GM21447 (cell line): Measurements from ENCODE around the gene NINJ2.
A peak's percentile ranks its signal among the peaks of the same experiment; 100 is the strongest.
"Not testable (repeated sequence)": the region's sequence is repeated elsewhere in the genome, so short reads cannot be mapped to it uniquely, and the experiment has no call there.

Experiments used
- ATAC-seq: cut with Tn5 transposase; IDR thresholded peaks from one replicate; pipeline ENCODE4 v1.9.1; 2021; ENCODE audit not compliant: unreplicated experiment

NINJ2 gene

DNA sequence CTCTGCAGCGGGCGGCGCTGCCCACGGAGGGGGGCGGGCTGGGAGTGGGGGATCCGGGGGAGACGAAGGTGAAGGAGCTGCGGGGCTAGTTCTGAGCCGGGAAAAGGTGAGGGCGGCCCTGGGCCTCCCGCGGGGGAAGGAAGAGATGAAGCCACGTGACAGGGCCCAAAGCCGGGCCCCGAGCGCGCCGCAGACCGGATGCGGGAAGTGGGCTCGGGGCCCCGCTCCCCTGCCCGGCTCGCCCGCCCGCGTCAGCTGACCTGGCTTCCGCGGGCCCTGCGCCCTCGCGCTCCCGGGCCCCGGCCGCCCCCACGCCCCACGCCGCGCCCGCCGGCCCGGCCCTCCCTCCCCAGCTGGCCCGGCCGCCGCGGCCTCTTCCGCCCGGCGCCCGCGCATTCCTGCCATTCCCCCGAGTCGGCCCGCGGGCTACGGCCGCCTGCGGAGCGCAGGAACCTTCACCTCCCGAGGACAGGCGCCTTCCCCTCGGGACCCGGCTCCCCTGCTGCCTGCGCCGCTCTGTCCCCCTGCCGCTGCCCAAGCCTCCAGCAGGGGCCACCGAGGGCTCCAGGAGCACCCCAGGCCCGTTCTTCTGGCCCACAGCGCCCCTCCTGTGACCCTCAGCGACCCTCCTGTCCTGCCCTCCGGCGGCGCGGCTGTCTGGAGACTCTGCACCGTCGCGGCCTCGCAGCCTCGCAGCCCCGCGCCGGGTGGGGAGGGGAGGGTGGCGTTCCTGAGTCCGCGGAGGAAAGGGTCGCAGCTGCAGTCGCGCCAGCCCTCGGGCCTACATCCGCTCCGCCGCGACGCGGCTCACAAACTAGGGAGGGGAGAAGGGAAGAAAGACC lies 20.4 kb downstream of the NINJ2 start:
- ATAC-seq: peak; percentile 51

DNA sequence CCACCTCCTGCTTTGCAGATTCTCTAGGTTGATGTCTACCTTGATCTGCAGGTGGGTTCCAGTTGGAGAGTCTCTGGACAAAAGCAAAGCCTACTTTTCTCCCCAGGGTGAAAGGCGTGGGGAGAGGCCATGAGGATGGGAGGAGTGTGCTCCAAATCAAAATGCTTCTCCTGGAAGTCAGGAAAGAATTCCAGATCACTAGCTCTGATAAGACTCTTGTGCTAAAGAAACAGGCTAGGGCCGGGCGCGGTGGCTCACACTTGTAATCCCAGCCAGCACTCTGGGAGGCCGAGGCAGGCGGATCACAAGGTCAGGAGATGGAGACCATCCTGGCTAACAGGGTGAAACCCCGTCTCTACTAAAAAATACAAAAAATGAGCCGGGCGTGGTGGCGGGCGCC lies 21.9 kb downstream of the NINJ2 start:
- not testable (repeated sequence) for ATAC-seq

GRCh38 chr12:640773-641172 lies 22.5 kb downstream of the NINJ2 start:
- no peak for ATAC-seq

DNA sequence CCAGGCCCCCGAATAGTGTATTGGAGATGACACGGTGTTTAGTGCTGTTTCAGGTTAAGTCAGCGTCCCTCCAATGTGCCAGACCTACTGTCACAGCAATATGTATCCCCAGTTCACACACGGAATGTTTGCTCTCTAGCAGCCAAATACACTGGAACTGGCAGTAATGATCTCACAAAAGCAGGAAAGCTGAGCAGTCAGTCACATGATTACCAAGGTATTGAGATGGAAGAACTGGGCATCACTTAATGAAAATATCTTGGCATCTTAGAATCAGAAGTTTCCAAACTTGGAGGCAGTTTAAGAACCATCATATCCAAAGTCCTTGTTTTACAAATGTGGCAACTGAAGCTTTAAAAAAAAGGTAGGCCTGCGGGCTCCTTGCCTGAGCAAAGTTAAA lies 23.3 kb downstream of the NINJ2 start:
- no peak for ATAC-seq

DNA sequence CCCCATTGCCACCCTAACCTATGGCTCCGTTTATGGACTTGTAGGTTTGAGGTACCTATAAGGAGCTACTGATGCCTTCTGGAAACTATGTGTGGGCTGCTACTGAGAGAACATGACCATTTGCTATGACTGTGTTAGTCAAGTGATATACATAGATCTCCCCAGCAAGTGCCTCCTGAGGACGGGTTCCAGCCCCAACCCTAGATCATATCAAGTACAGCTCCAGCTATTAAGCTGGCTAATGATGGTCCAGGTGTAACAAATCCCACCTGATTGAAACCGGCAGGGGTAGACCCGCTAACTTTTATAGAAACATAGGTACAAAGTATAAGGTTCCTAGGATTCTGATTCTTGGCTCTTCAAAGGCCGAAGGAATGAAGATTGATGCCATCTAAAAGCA lies 23.7 kb downstream of the NINJ2 start:
- no peak for ATAC-seq

- no peak for ATAC-seq
Measured at GRCh38 chr12:638953-639557, 24.2 kb downstream of the NINJ2 start.

DNA sequence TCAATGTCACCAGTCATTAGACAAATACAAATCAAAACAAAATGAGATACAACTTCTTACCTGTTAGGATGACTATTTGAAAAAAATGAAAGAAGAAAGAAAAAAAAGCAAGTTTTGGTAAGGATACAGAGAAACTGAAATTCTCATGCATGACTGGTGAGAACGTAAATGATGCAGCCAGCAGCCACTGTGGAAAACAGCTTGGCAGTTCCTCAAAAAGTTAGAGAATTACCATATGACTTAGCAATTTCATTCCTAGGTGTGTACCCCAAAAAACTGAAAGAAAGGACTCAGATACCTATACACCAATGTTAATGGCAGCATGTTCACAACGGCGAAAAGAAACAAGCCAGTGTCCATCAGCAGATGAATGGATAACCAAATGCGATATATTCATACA lies 26.6 kb downstream of the NINJ2 start:
- ATAC-seq: no peak

DNA sequence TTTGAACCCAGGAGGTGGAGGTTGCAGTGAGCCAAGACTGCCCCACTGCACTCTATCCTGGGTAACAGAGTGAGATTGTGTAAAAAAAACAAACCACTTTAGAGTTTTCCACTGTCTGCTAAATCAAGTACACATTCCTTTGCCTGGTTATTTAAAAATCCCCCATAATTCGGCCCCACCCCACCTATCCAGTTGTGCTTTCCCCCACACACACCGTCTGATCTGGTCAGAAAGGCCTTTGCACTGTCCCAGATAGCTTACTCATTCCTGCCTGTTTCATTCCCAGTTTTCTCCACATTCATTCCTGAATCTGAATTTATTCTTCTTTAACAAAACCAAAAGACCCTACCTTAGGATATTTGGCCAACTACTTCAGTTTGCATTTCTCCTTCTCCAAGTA lies 29.5 kb downstream of the NINJ2 start:
- no peak for ATAC-seq

- ATAC-seq: no peak
Measured at GRCh38 chr12:632102-632696, 31.0 kb downstream of the NINJ2 start.

DNA sequence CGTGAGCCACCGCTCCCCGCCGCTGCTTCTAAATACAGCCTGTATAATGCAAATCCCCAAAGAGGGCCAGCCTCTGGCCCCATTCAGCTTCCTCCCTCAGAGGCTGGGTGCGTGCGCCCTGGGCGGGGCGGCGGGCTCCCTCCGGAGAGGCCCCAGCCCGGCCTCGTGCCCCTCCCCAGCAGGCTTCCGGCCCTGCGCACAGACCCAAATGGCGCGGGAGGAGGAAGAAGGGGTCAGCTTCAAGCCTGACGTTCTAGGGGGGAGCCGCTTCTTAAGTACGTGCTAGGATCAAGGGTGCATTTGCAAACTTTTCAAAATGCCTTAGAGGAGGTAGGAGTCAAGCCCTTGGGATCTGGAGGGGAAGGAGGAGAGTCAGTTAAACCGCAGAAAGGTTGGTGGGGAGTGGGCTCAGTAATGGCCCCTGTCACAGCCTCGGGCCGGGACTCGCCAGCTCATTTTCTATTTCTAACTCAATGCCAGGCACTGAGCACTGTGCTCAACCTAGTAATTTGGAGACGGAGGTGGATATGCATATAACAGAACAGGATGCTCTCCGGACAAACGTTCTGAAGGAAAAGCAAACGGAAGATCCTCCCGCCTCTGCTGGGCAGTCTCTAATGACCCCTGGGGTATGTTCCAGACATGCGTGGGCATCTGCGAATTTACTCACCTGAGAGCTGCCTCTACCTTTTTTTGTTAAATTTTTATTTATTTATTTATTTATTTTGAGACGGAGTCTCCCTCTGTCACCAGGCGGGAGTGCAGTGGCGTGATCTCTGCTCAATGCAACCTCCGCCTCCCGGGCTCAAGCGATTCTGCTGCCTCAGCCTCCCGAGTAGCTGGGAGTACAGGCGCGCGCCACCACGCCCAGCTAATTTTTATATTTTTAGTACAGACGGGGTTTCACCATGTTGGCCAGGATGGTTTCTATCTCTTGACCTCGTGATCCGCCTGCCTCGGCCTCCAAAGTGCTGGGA lies 32.3 kb downstream of the NINJ2 start:
- ATAC-seq: peak; percentile 90

GRCh38 chr12:628742-629078 lies 34.5 kb downstream of the NINJ2 start:
- ATAC-seq: not testable (repeated sequence)

GRCh38 chr12:627863-628741 lies 35.1 kb downstream of the NINJ2 start:
- ATAC-seq: no peak

DNA sequence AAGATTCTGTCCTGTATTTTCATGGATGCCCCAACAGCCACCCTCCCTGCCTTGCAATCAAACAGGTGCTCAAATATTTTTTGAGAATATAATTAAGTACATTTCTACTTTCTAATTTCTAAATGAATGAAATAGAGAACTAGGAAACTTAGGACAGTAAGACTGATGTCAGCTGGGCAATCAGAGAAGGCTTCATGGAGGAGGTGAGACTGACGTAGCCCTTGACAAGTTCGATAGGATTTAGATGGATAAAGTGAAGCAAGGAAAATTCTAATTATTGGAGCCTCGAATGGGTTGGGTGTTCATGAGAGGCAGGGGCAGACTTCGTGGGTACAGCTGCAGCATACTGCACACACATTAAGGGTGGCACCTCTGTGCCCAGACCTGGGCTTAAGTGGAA lies 36.0 kb downstream of the NINJ2 start:
- ATAC-seq: no peak

DNA sequence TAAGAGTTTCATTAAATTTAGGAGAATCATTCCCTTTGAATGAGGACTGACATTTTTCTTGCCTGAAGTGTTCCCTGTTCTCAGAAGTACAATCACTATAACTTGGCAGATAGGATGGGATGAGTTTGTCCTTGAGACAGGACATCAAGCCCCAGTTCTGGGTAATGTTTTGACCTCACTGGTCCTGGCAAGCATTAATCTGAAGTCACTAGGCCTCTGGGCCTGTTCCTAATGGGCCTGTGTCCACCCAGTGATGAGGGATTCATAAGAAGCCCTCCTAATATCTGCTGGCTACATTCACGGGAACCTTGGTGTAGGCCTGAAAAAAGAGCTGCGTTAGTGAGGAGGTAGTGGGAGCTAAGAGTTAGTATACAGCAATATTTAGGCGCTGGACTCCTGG lies 37.2 kb downstream of the NINJ2 start:
- no peak for ATAC-seq

GRCh38 chr12:623865-624372 lies 39.3 kb downstream of the NINJ2 start:
- ATAC-seq: no peak

DNA sequence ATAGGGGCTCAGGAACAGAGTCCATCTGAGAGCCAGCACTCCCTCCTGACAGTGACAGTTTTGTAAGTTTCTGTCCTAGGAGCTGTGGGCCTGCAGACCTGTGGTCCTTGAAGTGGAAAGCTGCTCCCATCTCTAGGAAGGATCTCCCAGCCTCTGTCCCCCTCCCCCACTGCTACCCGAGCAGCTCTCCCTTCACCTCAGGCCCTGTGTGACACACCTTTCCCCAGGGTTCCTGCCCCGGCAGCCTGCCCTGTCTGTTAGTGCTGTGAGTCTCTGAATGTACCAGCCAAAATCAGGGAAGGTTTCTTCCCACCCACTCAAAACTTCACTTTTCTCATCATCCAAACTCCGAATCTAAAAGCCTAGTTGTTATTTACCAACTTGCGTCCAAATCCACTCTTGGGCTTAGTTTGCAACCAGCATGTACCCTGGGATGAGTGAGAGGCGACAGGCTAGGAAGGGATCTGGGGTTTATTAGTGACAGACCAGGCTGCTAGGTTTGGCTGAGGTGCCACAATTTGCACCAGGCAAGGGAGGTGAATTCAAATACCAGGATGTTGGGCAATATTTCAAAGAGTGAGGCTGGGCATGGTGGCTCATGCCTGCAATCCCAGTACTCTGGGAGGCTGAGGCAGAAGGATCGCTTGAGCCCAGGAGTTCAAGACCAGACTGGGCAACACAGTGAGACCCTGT lies 39.9 kb downstream of the NINJ2 start:
- no peak for ATAC-seq

- no peak for ATAC-seq
Measured at GRCh38 chr12:622416-622815, 40.8 kb downstream of the NINJ2 start.

DNA sequence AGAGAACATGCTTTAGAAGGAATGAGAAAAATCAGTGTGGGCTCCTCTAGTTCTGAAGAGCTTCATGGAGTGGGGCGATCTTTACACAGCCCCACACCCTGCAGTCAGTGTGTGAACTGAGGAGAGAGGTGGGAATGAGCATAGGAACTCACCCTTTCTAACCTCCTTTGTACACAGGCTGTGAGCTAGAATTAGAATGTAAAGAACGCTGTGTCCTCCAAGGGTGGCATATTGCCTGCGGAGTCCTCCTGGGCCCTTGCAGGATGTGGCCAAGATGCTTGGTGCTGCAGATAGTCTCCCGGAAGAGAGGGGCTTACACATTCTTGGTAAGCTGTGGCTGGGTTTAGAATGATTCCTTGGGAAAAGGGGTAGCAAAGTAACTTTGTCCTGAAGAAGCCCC lies 43.9 kb downstream of the NINJ2 start:
- ATAC-seq: no peak

DNA sequence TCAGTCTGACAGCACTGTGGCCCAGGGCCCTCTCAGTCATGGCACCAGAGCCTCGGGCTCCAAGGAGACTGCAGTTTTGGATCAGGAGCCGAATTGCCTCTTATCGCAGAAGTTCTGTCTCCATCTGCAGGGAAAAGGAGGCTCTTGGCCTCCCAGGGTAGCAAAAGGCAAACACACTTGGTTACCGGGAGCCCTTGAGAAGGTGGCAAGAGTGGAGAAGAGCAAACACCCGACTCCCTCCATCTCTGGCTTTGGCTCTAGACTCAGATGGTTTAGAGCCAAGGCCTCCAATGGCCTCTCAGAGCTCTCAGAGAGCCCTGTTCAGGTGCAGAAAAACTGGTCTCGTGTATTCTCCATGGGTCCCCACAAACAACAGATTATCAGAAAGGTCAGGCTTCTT lies 44.6 kb downstream of the NINJ2 start:
- no peak for ATAC-seq
